Spleen (tissue), 7 donors: ENCODE data around the gene WRAP73.

Experiments used
- CTCF ChIP-seq, 11 experiments: fragments of 200-600 bp in 7 of 11; fragments of 450-650 bp in 4 of 11; sonication (generic) in 4 of 11; IDR thresholded peaks in 8 of 11; conservative IDR thresholded peaks in 3 of 11; 1 replicate in 7 of 11; 2 replicates in 4 of 11; pipeline versions ENCODE4 v1.4.0 to v1.8.0; 2016 to 2021; ENCODE audit warnings: antibody characterized with exemption in 11 of 11, inconsistent platforms in 4 of 11, mild to moderate bottlenecking in 1 of 11
- POLR2AphosphoS5 ChIP-seq, 3 donors: sonication (generic); formaldehyde crosslinking; IDR thresholded peaks; one replicate each; pipeline ENCODE4 v1.5.1; 2017; ENCODE audit warnings: antibody characterized with exemption in 3 of 3
- donor health status: DM: no; HTN: no; CAD: no; lungs with moderate emphysema.
- donor health status: DM: no; HTN: no; CAD: no.
- donor health status: DM: no; HTN: no; CAD: no.

GRCh38 chr1:3679098-3679555 is 29.2 kb upstream of the WRAP73 start:
- TF ChIP-seq POLR2AphosphoS5 (IDR thresholded peaks at IDR 0.05) (no peak), CTCF (IDR thresholded peaks at IDR 0.05 in 8 of 11, conservative IDR thresholded peaks at IDR 0.05 in 3 of 11) (no peak)
